Astrocyte of the cerebellum (primary cell): Measurements from ENCODE around the gene MSANTD1.

Experiments used
- DNase-seq: peaks from one replicate; pipeline ENCODE4 v3.0.0-alpha.2; 2011; ENCODE audit warnings: low read depth
- H3K4me3 ChIP-seq: 2 replicates; pipeline ENCODE4 v1.5.1; 2011; ENCODE audit warnings: mild to moderate bottlenecking, low read depth, low read length, moderate library complexity
- CTCF ChIP-seq: IDR thresholded peaks from 2 replicates; pipeline ENCODE4 v1.5.1; 2012; ENCODE audit warnings: low read length, low read depth, moderate library complexity, mild to moderate bottlenecking; ENCODE audit errors: missing control alignments
- in situ Hi-C: cut with HindIII; loops from 2 replicates; pipeline ENCODE4 v1.10.0; 2017; ENCODE audit warnings: low sequenced_read_pairs

Gene MSANTD1

GRCh38 chr4:3247399-3248177, 1.4 kb upstream of the MSANTD1 start:
- H3K4me3 ChIP-seq: no peak overlapping the region
- DNase-seq: no peak
- in situ Hi-C loops: no loop called here
- TF ChIP-seq CTCF: no peak

GRCh38 chr4:3248178-3248480, 830 bp upstream of the MSANTD1 start:
- DNase-seq: no peak
- TF ChIP-seq CTCF: no peak
- in situ Hi-C loops: no loop called here
- no peak overlapping the region for H3K4me3 ChIP-seq

- H3K4me3 ChIP-seq: no peak overlapping the region
- in situ Hi-C loops: no loop called here
- no peak for TF ChIP-seq CTCF
- no peak for DNase-seq
Observed at GRCh38 chr4:3249711-3250437, 915 bp downstream of the MSANTD1 start.

- no peak overlapping the region for H3K4me3 ChIP-seq
- no peak for DNase-seq
- in situ Hi-C loops: no loop called here
- TF ChIP-seq CTCF: no peak
Observed at GRCh38 chr4:3250438-3250955, 1.5 kb downstream of the MSANTD1 start.

- no peak for DNase-seq
- in situ Hi-C loops: no loop called here
- TF ChIP-seq CTCF: no peak
- no peak overlapping the region for H3K4me3 ChIP-seq
Observed at GRCh38 chr4:3250956-3251690, 2.2 kb downstream of the MSANTD1 start.

- DNase-seq: no peak
- H3K4me3 ChIP-seq: no peak overlapping the region
- TF ChIP-seq CTCF: no peak
- in situ Hi-C loops: no loop called here
Observed at GRCh38 chr4:3251691-3252479, 2.9 kb downstream of the MSANTD1 start.
